ENCODE results near the gene TNNI2.

DNA sequence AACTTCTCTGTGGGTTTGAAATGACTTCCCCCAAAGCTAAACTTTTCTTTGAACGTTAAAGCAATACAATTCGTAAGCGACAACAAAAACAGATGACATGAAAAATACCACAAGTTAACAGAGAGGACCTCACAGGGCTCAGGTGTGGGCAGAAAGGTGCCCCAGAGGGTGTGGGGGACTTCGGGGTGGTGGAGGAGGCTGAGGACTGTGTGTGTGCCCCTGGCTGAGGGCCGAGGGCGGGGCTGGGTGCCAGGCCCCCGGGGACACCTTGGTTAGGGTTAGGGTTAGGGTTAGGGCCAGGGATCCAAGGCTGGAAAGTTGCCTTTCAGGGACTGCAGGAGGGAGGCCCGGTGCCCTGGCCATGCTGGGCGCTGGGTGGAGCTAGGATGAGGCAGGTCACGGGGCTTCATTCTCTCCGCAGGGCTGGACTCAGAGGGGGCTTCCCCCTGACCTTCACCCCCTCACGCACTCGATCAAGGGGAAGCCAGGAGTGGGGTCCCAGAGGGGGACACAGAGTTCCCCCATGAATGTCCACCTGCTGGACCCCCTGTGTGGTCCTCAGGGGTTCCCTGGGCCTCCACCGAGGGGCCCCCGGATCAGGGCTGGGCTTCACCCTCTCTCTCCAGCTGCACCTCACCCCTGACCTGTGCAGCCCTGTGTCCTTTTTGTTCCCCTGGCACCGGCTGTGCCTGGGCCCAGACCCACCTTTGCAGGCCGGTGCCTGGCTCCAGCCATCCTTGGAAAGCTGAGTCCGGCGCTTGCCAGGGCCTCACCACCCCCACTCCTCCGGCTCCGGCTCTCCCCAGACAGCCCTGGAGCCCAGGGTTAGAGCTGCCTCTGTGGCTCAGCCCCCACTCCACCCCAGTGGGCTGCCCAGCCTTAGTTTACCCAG, 7.0 kb downstream of the TNNI2 start:
- TF ChIP-seq CTCF (IDR thresholded peaks at IDR 0.05 in 4 of 5, conservative IDR thresholded peaks at IDR 0.05 in 1 of 5) = no peak
- TF ChIP-seq POLR2A (IDR thresholded peaks at IDR 0.05) = no peak

Measured in gastrocnemius medialis (tissue), 4 donors.